ENCODE measurements around the gene PPP1R15B. TPM values are rescaled to one million over a fixed set of nuclear protein-coding genes. Genes with fewer than 3 reads are reported as not detected.

Gene PPP1R15B
- total and polyA plus RNA-seq, 8 donors, result 31.8 to 53.0 (median 39.3) TPM

- Histone ChIP-seq H3K4me1 (peaks cover 0 to 27% of the 10 kb centered on the region in 2 donors), H3K27me3 (no peaks in the 10 kb centered on the region), H3K9me3 (no peaks in the 10 kb centered on the region), H3K36me3 (peaks cover 0 to 61% of the 10 kb centered on the region in 2 donors), H3K27ac (no peak overlapping the region), H3K4me3 (no peak overlapping the region)
- no peak for TF ChIP-seq CTCF (IDR thresholded peaks at IDR 0.05)
- DNase-seq (no peak), ATAC-seq (no peak)
- intact Hi-C loops (cut with DNase I), result no loop called here
Measured at GRCh38 chr1:204437796-204438570, 26.4 kb upstream of the PPP1R15B start.

- Histone ChIP-seq H3K27me3 (no peaks in the 10 kb centered on the region), H3K4me1 (peaks cover 0 to 26% of the 10 kb centered on the region in 2 donors), H3K9me3 (no peaks in the 10 kb centered on the region), H3K27ac (no peak overlapping the region), H3K36me3 (peaks cover 0 to 65% of the 10 kb centered on the region in 2 donors), H3K4me3 (no peak overlapping the region)
- intact Hi-C loops (cut with DNase I), result no loop called here
- DNase-seq (no peak), ATAC-seq (no peak)
- no peak for TF ChIP-seq CTCF (IDR thresholded peaks at IDR 0.05)
Measured at GRCh38 chr1:204435872-204436271, 24.3 kb upstream of the PPP1R15B start.

- ATAC-seq, result peak; percentile 31
- Histone ChIP-seq H3K4me1 (peaks cover 0 to 26% of the 10 kb centered on the region in 2 donors), H3K27me3 (no peaks in the 10 kb centered on the region), H3K9me3 (no peaks in the 10 kb centered on the region), H3K27ac (no peak overlapping the region), H3K4me3 (no peak overlapping the region), H3K36me3 (peaks cover 0 to 67% of the 10 kb centered on the region in 2 donors)
- intact Hi-C loops (cut with DNase I), result no loop called here
- TF ChIP-seq CTCF (IDR thresholded peaks at IDR 0.05), result no peak
- DNase-seq, result no peak
Measured at GRCh38 chr1:204435381-204435831, 23.8 kb upstream of the PPP1R15B start.

- intact Hi-C loops (cut with DNase I), result loop anchor here in 1 of 2 donors (5.0 kb wide), 1 partner anchor 68 kb away; no protein-coding TSS in a partner anchor
- Histone ChIP-seq H3K4me3 (no peak overlapping the region), H3K4me1 (peaks cover 0 to 26% of the 10 kb centered on the region in 2 donors), H3K36me3 (peaks cover 0 to 68% of the 10 kb centered on the region in 2 donors), H3K27ac (no peak overlapping the region), H3K9me3 (no peaks in the 10 kb centered on the region), H3K27me3 (no peaks in the 10 kb centered on the region)
- ATAC-seq (no peak), DNase-seq (no peak)
- no peak for TF ChIP-seq CTCF (IDR thresholded peaks at IDR 0.05)
Measured at GRCh38 chr1:204434116-204434755, 22.6 kb upstream of the PPP1R15B start.

- DNase-seq (no peak), ATAC-seq (no peak)
- H3K36me3 ChIP-seq, result peaks cover 0 to 68% of the 10 kb centered on the region in 2 donors
- no peaks in the 10 kb centered on the region for H3K27me3 ChIP-seq
- no peak overlapping the region for H3K4me3 ChIP-seq
- peaks cover 0 to 22% of the 10 kb centered on the region in 2 donors for H3K4me1 ChIP-seq
- TF ChIP-seq CTCF (IDR thresholded peaks at IDR 0.05), result no peak
- no peaks in the 10 kb centered on the region for H3K9me3 ChIP-seq
- no peak overlapping the region for H3K27ac ChIP-seq
- intact Hi-C loops (cut with DNase I), result loop anchor here in 1 of 2 donors (5.0 kb wide), 1 partner anchor 70 kb away; no protein-coding TSS in a partner anchor
Measured at GRCh38 chr1:204432708-204433107, 21.1 kb upstream of the PPP1R15B start.
